Caco-2 (cell line): ENCODE results near the gene PLEKHN1. TPM values are rescaled to one million over a fixed set of nuclear protein-coding genes. Genes with fewer than 3 reads are reported as not detected.

Experiments used
- BruUV-seq: library from RNA; stranded (reverse); fragments of 400-500 nt; replicated peaks from 2 replicates; lab custom pipeline; 2021; lab: Mats Ljungman, UMichigan
- CTCF ChIA-PET: fragments of 300-600 bp; sonication (Branson Sonifier 250); formaldehyde crosslinking; loops from one replicate; lab custom pipeline; 2022; ENCODE audit warnings: antibody characterized with exemption; lab: Charles Lee
- POLR2A ChIA-PET: fragments of 300-600 bp; sonication (Branson Sonifier 250); formaldehyde crosslinking; loops from one replicate; lab custom pipeline; 2022; ENCODE audit warnings: antibody characterized with exemption; lab: Charles Lee
- DNase-seq, 2 experiments: peaks; one replicate each; pipeline versions ENCODE4 v3.0.0 to v3.0.0-alpha.2; 2020 to 2022
- H3K27me3 ChIP-seq: replicated peaks from 2 replicates; pipeline ENCODE4 v1.6.0; 2011; ENCODE audit warnings: low read length; ENCODE audit not compliant: control insufficient read depth, insufficient read depth
- H3K36me3 ChIP-seq: 2 replicates; pipeline ENCODE4 v1.5.1; 2011; ENCODE audit warnings: low read length; ENCODE audit not compliant: control insufficient read depth, insufficient read depth
- H3K4me1 ChIP-seq: fragments of 250-450 bp; sonication (Bioruptor Pico); 2 replicates; pipeline ENCODE4 v1.5.1; 2020; ENCODE audit warnings: mild to moderate bottlenecking
- H3K4me3 ChIP-seq: 2 replicates; pipeline ENCODE4 v1.5.1; 2011; ENCODE audit warnings: low read depth, mild to moderate bottlenecking, control low read depth, low read length
- H3K9me3 ChIP-seq: fragments of 250-450 bp; sonication (Bioruptor Pico); 2 replicates; pipeline ENCODE4 v1.5.1; 2020; ENCODE audit warnings: mild to moderate bottlenecking, moderate library complexity
- H3K27ac Mint-ChIP-seq: one replicate; pipeline ENCODE4 v1.8.0; 2022; ENCODE audit warnings: mixed read lengths; ENCODE audit not compliant: unreplicated experiment
- H3K27me3 Mint-ChIP-seq: one replicate; pipeline ENCODE4 v1.8.0; 2022; ENCODE audit warnings: mixed read lengths; ENCODE audit not compliant: insufficient read depth, unreplicated experiment
- H3K36me3 Mint-ChIP-seq: one replicate; pipeline ENCODE4 v1.8.0; 2022; ENCODE audit warnings: mild to moderate bottlenecking, mixed read lengths; ENCODE audit not compliant: insufficient read depth, unreplicated experiment
- H3K4me1 Mint-ChIP-seq: one replicate; pipeline ENCODE4 v1.8.0; 2022; ENCODE audit warnings: low read depth, mixed read lengths; ENCODE audit not compliant: unreplicated experiment
- H3K4me3 Mint-ChIP-seq: one replicate; pipeline ENCODE4 v1.8.0; 2022; ENCODE audit warnings: mild to moderate bottlenecking, moderate library complexity, mixed read lengths; ENCODE audit not compliant: unreplicated experiment
- H3K9me3 Mint-ChIP-seq: one replicate; pipeline ENCODE4 v1.8.0; 2022; ENCODE audit warnings: mixed read lengths; ENCODE audit not compliant: unreplicated experiment
- intact Hi-C: fragments of 100-400 bp; cut with micrococcal nuclease; formaldehyde crosslinking; loops from one replicate; pipeline ENCODE4 v1.10.0; 2022; ENCODE audit not compliant: unreplicated experiment
- total RNA-seq: library from RNA; stranded (reverse); gene quantifications from 2 replicates; pipeline ENCODE4 v1.2.3, GENCODE V29; 2022
- TF ChIP-seq, protein P1 (sequence below), 2 experiments: fragments of 200-600 bp in 1 of 2; IDR thresholded peaks; 1 replicate in 1 of 2; 2 replicates in 1 of 2; pipeline versions ENCODE4 v1.5.1 to v1.8.0; 2011 to 2022; ENCODE audit warnings: antibody characterized with exemption in 1 of 2, control low read depth in 1 of 2, inconsistent platforms in 1 of 2, low read depth in 1 of 2, low read length in 1 of 2, mild to moderate bottlenecking in 1 of 2, moderate library complexity in 1 of 2; ENCODE audit not compliant: insufficient read depth in 1 of 2, severe bottlenecking in 1 of 2, unreplicated experiment in 1 of 2

Gene PLEKHN1
- total RNA-seq, 1 experiment from 2014 or later = 3.1 TPM

DNA sequence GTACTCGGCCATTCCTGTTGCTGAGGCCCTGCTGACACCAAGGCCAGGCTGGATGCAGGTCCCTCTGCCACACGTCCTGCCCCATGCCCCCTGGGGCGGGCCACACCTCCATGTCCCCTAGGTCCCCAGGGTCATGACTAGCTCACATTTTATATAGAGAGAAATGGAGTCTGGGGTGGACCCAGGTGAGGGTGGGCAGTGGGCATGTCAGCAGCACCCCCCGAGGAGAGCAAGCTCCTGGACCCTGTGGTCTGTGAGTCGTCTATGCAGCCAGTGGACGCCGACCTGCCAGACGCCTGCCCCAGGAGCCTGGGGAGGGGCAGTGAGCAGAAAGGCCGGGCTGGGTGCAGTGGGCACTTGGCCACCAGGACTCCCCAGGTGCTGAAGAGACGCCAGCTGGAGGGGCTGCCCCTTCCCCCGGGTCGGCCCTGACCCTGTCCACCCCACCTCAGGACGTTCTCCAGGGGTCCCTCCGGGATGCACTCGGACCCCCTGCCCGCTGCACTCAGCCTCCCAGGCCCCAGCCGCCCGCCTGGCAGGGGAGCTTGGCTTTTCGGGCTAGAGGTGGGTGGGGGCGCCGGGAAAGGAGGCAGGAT is 26.7 kb upstream of the PLEKHN1 start:
- intact Hi-C loops = loop anchor here (5.0 kb wide), 1 partner anchor 37 kb away; no protein-coding TSS in a partner anchor
- Mint-ChIP-seq H3K27me3 (peaks cover 6% of the 10 kb centered on the region), H3K9me3 (no peaks in the 10 kb centered on the region), H3K4me3 (peak overlapping the region; percentile 68), H3K36me3 (peaks cover 16% of the 10 kb centered on the region), H3K27ac (no peak overlapping the region), H3K4me1 (peaks cover 6% of the 10 kb centered on the region)
- peaks cover 20% of the 10 kb centered on the region for H3K4me1 ChIP-seq
- CTCF ChIA-PET = interaction anchor here (0.6 to 2.1 kb wide), 2 partner anchors 30 to 35 kb away, joined by 5 to 8 read pairs; no protein-coding TSS in a partner anchor
- TF ChIP-seq, protein P1, sequence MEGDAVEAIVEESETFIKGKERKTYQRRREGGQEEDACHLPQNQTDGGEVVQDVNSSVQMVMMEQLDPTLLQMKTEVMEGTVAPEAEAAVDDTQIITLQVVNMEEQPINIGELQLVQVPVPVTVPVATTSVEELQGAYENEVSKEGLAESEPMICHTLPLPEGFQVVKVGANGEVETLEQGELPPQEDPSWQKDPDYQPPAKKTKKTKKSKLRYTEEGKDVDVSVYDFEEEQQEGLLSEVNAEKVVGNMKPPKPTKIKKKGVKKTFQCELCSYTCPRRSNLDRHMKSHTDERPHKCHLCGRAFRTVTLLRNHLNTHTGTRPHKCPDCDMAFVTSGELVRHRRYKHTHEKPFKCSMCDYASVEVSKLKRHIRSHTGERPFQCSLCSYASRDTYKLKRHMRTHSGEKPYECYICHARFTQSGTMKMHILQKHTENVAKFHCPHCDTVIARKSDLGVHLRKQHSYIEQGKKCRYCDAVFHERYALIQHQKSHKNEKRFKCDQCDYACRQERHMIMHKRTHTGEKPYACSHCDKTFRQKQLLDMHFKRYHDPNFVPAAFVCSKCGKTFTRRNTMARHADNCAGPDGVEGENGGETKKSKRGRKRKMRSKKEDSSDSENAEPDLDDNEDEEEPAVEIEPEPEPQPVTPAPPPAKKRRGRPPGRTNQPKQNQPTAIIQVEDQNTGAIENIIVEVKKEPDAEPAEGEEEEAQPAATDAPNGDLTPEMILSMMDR (IDR thresholded peaks at IDR 0.05; ENCODE audit: insufficient read depth in 1 of 2, low read depth in 1 of 2, low read length in 1 of 2, severe bottlenecking in 1 of 2, unreplicated experiment in 1 of 2) = no peak
- peaks cover 6% of the 10 kb centered on the region; the same call in 1 of the 2 replicates for H3K27me3 ChIP-seq
- POLR2A ChIA-PET = no interaction called here
- no TSS peak for BruUV-seq
- no peak for DNase-seq
- no peaks in the 10 kb centered on the region for H3K36me3 ChIP-seq
- H3K4me3 ChIP-seq = no peak overlapping the region
- no peaks in the 10 kb centered on the region for H3K9me3 ChIP-seq

DNA sequence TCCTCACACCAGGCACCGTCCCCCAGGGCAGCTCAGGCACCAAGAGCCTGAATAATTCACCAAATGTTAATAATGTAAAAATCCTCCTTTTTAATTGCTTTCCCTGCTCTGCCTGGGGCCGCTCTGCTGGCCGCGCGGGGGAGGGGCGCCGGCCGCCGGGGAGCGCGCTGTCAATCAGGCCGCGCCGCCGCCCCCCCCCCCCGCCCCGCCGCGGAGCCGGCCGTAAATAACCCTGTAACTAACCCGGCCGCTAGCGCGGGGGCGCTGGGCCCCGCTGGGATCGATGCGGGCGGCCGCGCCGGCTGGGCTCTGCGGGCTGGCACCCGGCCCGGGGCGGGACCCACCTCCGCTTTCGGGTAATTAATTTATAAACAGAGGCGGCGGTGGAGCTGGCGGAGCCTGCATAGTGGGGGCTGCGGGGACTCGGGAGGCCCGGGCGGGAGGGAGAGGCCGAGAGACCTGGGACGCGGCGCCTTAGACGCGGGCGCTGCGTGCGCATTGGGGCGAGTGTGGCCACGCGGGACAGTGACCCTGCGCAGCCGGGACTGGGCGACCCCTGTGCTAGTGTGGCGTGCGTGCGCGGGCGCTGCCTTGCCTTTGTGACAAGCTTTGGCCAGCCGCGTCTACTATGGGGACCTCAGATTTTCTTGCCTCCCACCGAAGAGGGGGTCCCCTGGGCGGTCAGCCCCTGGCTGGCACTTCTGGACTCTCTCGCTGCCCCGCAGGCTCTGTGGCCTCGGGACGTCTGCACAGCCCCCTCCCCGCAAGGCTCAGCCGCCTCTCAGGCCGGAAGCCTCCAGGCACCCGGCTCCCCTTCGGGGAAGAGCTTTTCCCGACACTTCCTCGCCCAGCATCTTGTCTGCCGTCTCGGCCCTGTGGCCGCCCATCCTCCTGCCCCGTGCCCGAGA is 25.9 kb upstream of the PLEKHN1 start:
- H3K9me3 Mint-ChIP-seq = no peaks in the 10 kb centered on the region
- intact Hi-C loops = no loop called here
- Histone ChIP-seq H3K36me3 (no peaks in the 10 kb centered on the region), H3K27me3 (peaks cover 5% of the 10 kb centered on the region; the same call in 1 of the 2 replicates), H3K4me3 (peak overlapping the region; percentile 27), H3K9me3 (no peaks in the 10 kb centered on the region), H3K4me1 (peaks cover 20% of the 10 kb centered on the region)
- TF ChIP-seq, protein P1 (IDR thresholded peaks at IDR 0.05; ENCODE audit: insufficient read depth in 1 of 2, low read depth in 1 of 2, low read length in 1 of 2, severe bottlenecking in 1 of 2, unreplicated experiment in 1 of 2) = no peak
- ChIA-PET POLR2A (no interaction called here), CTCF (interaction anchor here (2.1 kb wide), 1 partner anchor 36 kb away, joined by 8 read pairs; no protein-coding TSS in a partner anchor)
- H3K27ac Mint-ChIP-seq = no peak overlapping the region
- no peaks in the 10 kb centered on the region for H3K4me1 Mint-ChIP-seq
- DNase-seq = no peak
- H3K27me3 Mint-ChIP-seq = peaks cover 6% of the 10 kb centered on the region
- BruUV-seq = no TSS peak
- H3K36me3 Mint-ChIP-seq = peaks cover 22% of the 10 kb centered on the region
- peak overlapping the region; percentile 68 for H3K4me3 Mint-ChIP-seq

- Mint-ChIP-seq H3K4me1 (no peaks in the 10 kb centered on the region), H3K27me3 (peaks cover 3% of the 10 kb centered on the region), H3K36me3 (peaks cover 28% of the 10 kb centered on the region), H3K4me3 (peak overlapping the region; percentile 68), H3K27ac (no peak overlapping the region), H3K9me3 (no peaks in the 10 kb centered on the region)
- peaks cover 4% of the 10 kb centered on the region; the same call in 1 of the 2 replicates for H3K27me3 ChIP-seq
- H3K4me1 ChIP-seq = peaks cover 20% of the 10 kb centered on the region
- H3K9me3 ChIP-seq = no peaks in the 10 kb centered on the region
- peak overlapping the region; percentile 31 for H3K4me3 ChIP-seq
- no peaks in the 10 kb centered on the region for H3K36me3 ChIP-seq
- TF ChIP-seq, protein P1 (IDR thresholded peaks at IDR 0.05; ENCODE audit: insufficient read depth in 1 of 2, low read depth in 1 of 2, low read length in 1 of 2, severe bottlenecking in 1 of 2, unreplicated experiment in 1 of 2) = no peak
- DNase-seq = no peak
- no TSS peak for BruUV-seq
- ChIA-PET POLR2A (no interaction called here), CTCF (interaction anchor here (2.1 kb wide), 1 partner anchor 36 kb away, joined by 8 read pairs; no protein-coding TSS in a partner anchor)
- intact Hi-C loops = no loop called here
Observed at GRCh38 chr1:941015-941587, 25.2 kb upstream of the PLEKHN1 start.
